Liver (tissue), 9 donors: ENCODE measurements around the gene ARHGAP6. TPM values are rescaled to one million over a fixed set of nuclear protein-coding genes. Genes with fewer than 3 reads are reported as not detected.

Experiments
- DNase-seq: peaks from one replicate; pipeline ENCODE4 v3.0.0-alpha.2; 2017; ENCODE audit warnings: low spot score
- H3K27ac ChIP-seq, 2 donors: one replicate each; pipeline ENCODE4 v1.7.0; 2013; ENCODE audit warnings: inconsistent platforms in 2 of 2, low read length in 2 of 2, control low read depth in 1 of 2, low read depth in 1 of 2, mild to moderate bottlenecking in 1 of 2
- H3K27me3 ChIP-seq, 4 donors: one replicate each; pipeline versions ENCODE4 v1.6.1 to v1.7.0; 2013; ENCODE audit warnings: low read length in 3 of 4, inconsistent platforms in 1 of 4, mild to moderate bottlenecking in 1 of 4, moderate library complexity in 1 of 4; ENCODE audit not compliant: control insufficient read depth in 4 of 4, insufficient read depth in 4 of 4
- H3K36me3 ChIP-seq, 4 donors: one replicate each; pipeline versions ENCODE4 v1.6.1 to v1.7.0; 2013; ENCODE audit warnings: low read length in 3 of 4, mild to moderate bottlenecking in 3 of 4, low read depth in 1 of 4, moderate library complexity in 1 of 4; ENCODE audit not compliant: control insufficient read depth in 4 of 4, insufficient read depth in 3 of 4
- H3K4me1 ChIP-seq, 4 donors: one replicate each; pipeline versions ENCODE4 v1.6.1 to v1.7.0; 2013; ENCODE audit warnings: low read length in 3 of 4, mild to moderate bottlenecking in 3 of 4, moderate library complexity in 1 of 4; ENCODE audit not compliant: control insufficient read depth in 4 of 4, insufficient read depth in 4 of 4
- H3K4me3 ChIP-seq, 3 donors: one replicate each; pipeline versions ENCODE4 v1.6.1 to v1.7.0; 2013; ENCODE audit warnings: low read length in 3 of 3, control low read depth in 1 of 3, low read depth in 1 of 3, mild to moderate bottlenecking in 1 of 3
- H3K9ac ChIP-seq, 2 donors: one replicate each; pipeline ENCODE4 v1.7.0; 2013; ENCODE audit warnings: low read length in 2 of 2, mild to moderate bottlenecking in 2 of 2, moderate library complexity in 2 of 2, control low read depth in 1 of 2, low read depth in 1 of 2
- H3K9me3 ChIP-seq, 4 donors: one replicate each; pipeline versions ENCODE4 v1.6.1 to v1.7.0; 2013; ENCODE audit warnings: low read length in 3 of 4; ENCODE audit not compliant: control insufficient read depth in 4 of 4
- ATF3 ChIP-seq: IDR thresholded peaks from 2 replicates; pipeline ENCODE4 v1.6.1; 2016; ENCODE audit warnings: antibody characterized with exemption
- CTCF ChIP-seq: fragments of 150-350 bp; IDR thresholded peaks from 2 replicates; pipeline ENCODE4 v1.5.1; 2017; ENCODE audit warnings: improper control_type of control experiment, low read depth, low read length; ENCODE audit not compliant: missing input control
- EGR1 ChIP-seq, 2 donors: IDR thresholded peaks; 2 replicates each; pipeline ENCODE4 v1.6.1; 2016 to 2018; ENCODE audit warnings: antibody characterized with exemption in 2 of 2, low read depth in 2 of 2
- FOXA1 ChIP-seq: IDR thresholded peaks from 2 replicates; pipeline ENCODE4 v1.6.1; 2016; ENCODE audit warnings: antibody characterized with exemption
- FOXA2 ChIP-seq: IDR thresholded peaks from 2 replicates; pipeline ENCODE4 v1.6.1; 2016; ENCODE audit warnings: antibody characterized with exemption
- GABPA ChIP-seq, 2 donors: IDR thresholded peaks in 1 of 2; conservative IDR thresholded peaks in 1 of 2; 2 replicates each; pipeline ENCODE4 v1.6.1; 2016; ENCODE audit warnings: antibody characterized with exemption in 2 of 2, mild to moderate bottlenecking in 1 of 2, moderate library complexity in 1 of 2
- HNF4A ChIP-seq, 2 donors: conservative IDR thresholded peaks; 2 replicates each; pipeline ENCODE4 v1.6.1; 2016; ENCODE audit warnings: antibody characterized with exemption in 2 of 2, mild to moderate bottlenecking in 2 of 2
- HNF4G ChIP-seq: IDR thresholded peaks from 2 replicates; pipeline ENCODE4 v1.6.1; 2016; ENCODE audit warnings: antibody characterized with exemption
- JUND ChIP-seq, 2 donors: IDR thresholded peaks; 2 replicates each; pipeline ENCODE4 v1.6.1; 2016; ENCODE audit warnings: antibody characterized with exemption in 2 of 2
- MAX ChIP-seq: IDR thresholded peaks from 2 replicates; pipeline ENCODE4 v1.6.1; 2016; ENCODE audit warnings: antibody characterized with exemption
- NR2F2 ChIP-seq: IDR thresholded peaks from 2 replicates; pipeline ENCODE4 v1.6.1; 2016; ENCODE audit warnings: antibody characterized with exemption
- RAD21 ChIP-seq, 2 donors: IDR thresholded peaks; 2 replicates each; pipeline ENCODE4 v1.6.1; 2016; ENCODE audit warnings: antibody characterized with exemption in 2 of 2, mild to moderate bottlenecking in 2 of 2
- RXRA ChIP-seq, 2 donors: IDR thresholded peaks; 2 replicates each; pipeline ENCODE4 v1.6.1; 2017 to 2018; ENCODE audit warnings: antibody characterized with exemption in 2 of 2, mild to moderate bottlenecking in 1 of 2
- SP1 ChIP-seq: IDR thresholded peaks from 2 replicates; pipeline ENCODE4 v1.6.1; 2018; ENCODE audit warnings: antibody characterized with exemption, mild to moderate bottlenecking
- TAF1 ChIP-seq: conservative IDR thresholded peaks from 2 replicates; pipeline ENCODE4 v1.6.1; 2016; ENCODE audit warnings: antibody characterized with exemption, mild to moderate bottlenecking
- YY1 ChIP-seq: IDR thresholded peaks from 2 replicates; pipeline ENCODE4 v1.6.1; 2016; ENCODE audit warnings: antibody characterized with exemption, mild to moderate bottlenecking
- ZBTB33 ChIP-seq: IDR thresholded peaks from 2 replicates; pipeline ENCODE4 v1.6.1; 2016; ENCODE audit warnings: antibody characterized with exemption
- WGBS: extraction: QIAGEN DNeasy Blood & Tissue Kit; methylation state at CpG from one replicate; pipeline ENCODE4 v1.1.7; 2013; 5-methylcytosine and 5-hydroxymethylcytosine counted together
- polyA plus RNA-seq, 2 donors: library from polyadenylated mRNA; stranded (reverse) in 1 of 2; unstranded in 1 of 2; fragments of 200-250 nt in 1 of 2; fragments of >200 nt in 1 of 2; fragmentation: Nextera tagmentation in 1 of 2; extraction: Ambion mirVana in 1 of 2; gene quantifications; one replicate each; pipeline versions ENCODE4 v1.2.1 to v1.2.3, GENCODE V29; 2013 to 2015
- total RNA-seq, 2 donors: library from RNA; depleted of rRNA; stranded (reverse); fragments of >200 nt; gene quantifications; one replicate each; pipeline ENCODE4 v1.2.3, GENCODE V29; 2014
- TF ChIP-seq, protein P1 (sequence below): IDR thresholded peaks from 2 replicates; pipeline ENCODE4 v1.6.1; 2016; ENCODE audit warnings: antibody characterized with exemption, mild to moderate bottlenecking
- donor health status: healthy.
- donor health status: healthy.
- donor health status: healthy.
- donor health status: healthy.
- donor health status: healthy.

Gene ARHGAP6
- total and polyA plus RNA-seq, 4 donors, result 0.10 to 2.2 (median 0.65) TPM

DNA sequence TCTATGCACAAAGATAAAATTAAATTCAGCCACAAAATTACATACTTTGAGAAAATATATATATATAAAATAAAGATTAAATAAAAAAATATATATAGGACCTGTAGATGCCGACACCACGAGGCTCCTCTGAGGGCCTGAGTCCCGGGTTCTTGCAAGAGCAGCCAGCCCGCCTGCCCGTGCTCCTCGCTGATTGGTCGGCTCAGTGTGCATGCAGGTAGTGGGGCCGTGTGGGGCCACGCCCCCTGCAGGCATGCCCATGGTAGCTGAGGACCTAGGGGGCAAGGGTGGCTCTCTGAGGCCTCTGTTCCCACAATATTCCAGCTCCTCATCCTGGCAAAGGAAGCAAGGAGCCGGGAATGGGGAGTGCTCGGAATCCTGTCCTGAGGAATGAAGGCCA is 453.0 kb downstream of the ARHGAP6 start:
- Histone ChIP-seq H3K36me3 (no peaks in the 10 kb centered on the region), H3K27ac (no peak overlapping the region), H3K9me3 (peaks cover 0 to 6% (median 0%) of the 10 kb centered on the region in 4 donors), H3K9ac (no peak overlapping the region), H3K4me3 (no peak overlapping the region), H3K4me1 (no peaks in the 10 kb centered on the region), H3K27me3 (no peaks in the 10 kb centered on the region)
- no peak for TF ChIP-seq FOXA1
- no peak for TF ChIP-seq CTCF
- TF ChIP-seq RXRA (IDR thresholded peaks at IDR 0.05), result no peak
- no peak for TF ChIP-seq MAX
- TF ChIP-seq FOXA2, result no peak
- TF ChIP-seq TAF1, result no peak
- TF ChIP-seq SP1, result no peak
- TF ChIP-seq JUND (IDR thresholded peaks at IDR 0.05), result no peak
- TF ChIP-seq EGR1 (IDR thresholded peaks at IDR 0.05; ENCODE audit: low read depth in 2 of 2), result no peak
- TF ChIP-seq HNF4A (conservative IDR thresholded peaks at IDR 0.05), result no peak
- TF ChIP-seq GABPA (IDR thresholded peaks at IDR 0.05 in 1 of 2, conservative IDR thresholded peaks at IDR 0.05 in 1 of 2), result no peak
- TF ChIP-seq NR2F2, result no peak
- no peak for TF ChIP-seq HNF4G
- TF ChIP-seq YY1, result no peak
- TF ChIP-seq ATF3, result no peak
- no peak for TF ChIP-seq RAD21 (IDR thresholded peaks at IDR 0.05)
- 95% methylated on average over 11 of the region's 11 CpGs for whole genome bisulfite sequencing
- no peak for DNase-seq

GRCh38 chrX:11210415-11210801 is 455.3 kb downstream of the ARHGAP6 start:
- Histone ChIP-seq H3K9ac (no peak overlapping the region), H3K4me3 (no peak overlapping the region), H3K27me3 (no peaks in the 10 kb centered on the region), H3K4me1 (no peaks in the 10 kb centered on the region), H3K36me3 (no peaks in the 10 kb centered on the region), H3K27ac (no peak overlapping the region), H3K9me3 (peaks cover 0 to under 1% (median 0%) of the 10 kb centered on the region in 4 donors)
- WGBS, result 85% methylated on average over 4 of the region's 4 CpGs
- DNase-seq, result no peak
- no peak for TF ChIP-seq FOXA1
- no peak for TF ChIP-seq JUND (IDR thresholded peaks at IDR 0.05)
- no peak for TF ChIP-seq GABPA (IDR thresholded peaks at IDR 0.05 in 1 of 2, conservative IDR thresholded peaks at IDR 0.05 in 1 of 2)
- TF ChIP-seq ZBTB33, result no peak
- no peak for TF ChIP-seq FOXA2
- TF ChIP-seq SP1, result no peak
- TF ChIP-seq, protein P1, sequence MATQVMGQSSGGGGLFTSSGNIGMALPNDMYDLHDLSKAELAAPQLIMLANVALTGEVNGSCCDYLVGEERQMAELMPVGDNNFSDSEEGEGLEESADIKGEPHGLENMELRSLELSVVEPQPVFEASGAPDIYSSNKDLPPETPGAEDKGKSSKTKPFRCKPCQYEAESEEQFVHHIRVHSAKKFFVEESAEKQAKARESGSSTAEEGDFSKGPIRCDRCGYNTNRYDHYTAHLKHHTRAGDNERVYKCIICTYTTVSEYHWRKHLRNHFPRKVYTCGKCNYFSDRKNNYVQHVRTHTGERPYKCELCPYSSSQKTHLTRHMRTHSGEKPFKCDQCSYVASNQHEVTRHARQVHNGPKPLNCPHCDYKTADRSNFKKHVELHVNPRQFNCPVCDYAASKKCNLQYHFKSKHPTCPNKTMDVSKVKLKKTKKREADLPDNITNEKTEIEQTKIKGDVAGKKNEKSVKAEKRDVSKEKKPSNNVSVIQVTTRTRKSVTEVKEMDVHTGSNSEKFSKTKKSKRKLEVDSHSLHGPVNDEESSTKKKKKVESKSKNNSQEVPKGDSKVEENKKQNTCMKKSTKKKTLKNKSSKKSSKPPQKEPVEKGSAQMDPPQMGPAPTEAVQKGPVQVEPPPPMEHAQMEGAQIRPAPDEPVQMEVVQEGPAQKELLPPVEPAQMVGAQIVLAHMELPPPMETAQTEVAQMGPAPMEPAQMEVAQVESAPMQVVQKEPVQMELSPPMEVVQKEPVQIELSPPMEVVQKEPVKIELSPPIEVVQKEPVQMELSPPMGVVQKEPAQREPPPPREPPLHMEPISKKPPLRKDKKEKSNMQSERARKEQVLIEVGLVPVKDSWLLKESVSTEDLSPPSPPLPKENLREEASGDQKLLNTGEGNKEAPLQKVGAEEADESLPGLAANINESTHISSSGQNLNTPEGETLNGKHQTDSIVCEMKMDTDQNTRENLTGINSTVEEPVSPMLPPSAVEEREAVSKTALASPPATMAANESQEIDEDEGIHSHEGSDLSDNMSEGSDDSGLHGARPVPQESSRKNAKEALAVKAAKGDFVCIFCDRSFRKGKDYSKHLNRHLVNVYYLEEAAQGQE, result no peak
- no peak for TF ChIP-seq RXRA (IDR thresholded peaks at IDR 0.05)
- TF ChIP-seq EGR1 (IDR thresholded peaks at IDR 0.05; ENCODE audit: low read depth in 2 of 2), result no peak
- no peak for TF ChIP-seq ATF3
- no peak for TF ChIP-seq NR2F2
- no peak for TF ChIP-seq HNF4G
- TF ChIP-seq RAD21 (IDR thresholded peaks at IDR 0.05), result no peak
- TF ChIP-seq TAF1, result no peak
